GM23248 (cell line): ENCODE results near the gene AADAT.

Experiments
- EZH2 ChIP-seq: fragments of 200-600 bp; sonication (generic); IDR thresholded peaks from 2 replicates; pipeline ENCODE4 v1.6.1; 2018; ENCODE audit warnings: antibody characterized with exemption, mild to moderate bottlenecking; ENCODE audit not compliant: insufficient read depth, poor library complexity, severe bottlenecking
- EZH2phosphoT487 ChIP-seq: fragments of 200-600 bp; sonication (generic); IDR thresholded peaks from 2 replicates; pipeline ENCODE4 v1.6.1; 2018; ENCODE audit warnings: antibody characterized with exemption, moderate library complexity, mild to moderate bottlenecking, low read depth; ENCODE audit not compliant: insufficient read depth

GRCh38 chr4:170025523-170026252 is 64.1 kb downstream of the AADAT start:
- TF ChIP-seq EZH2phosphoT487 (no peak), EZH2 (no peak)
